SK-N-SH (cell line): ENCODE data around the gene FRYL. TPM values are rescaled to one million over a fixed set of nuclear protein-coding genes. Genes with fewer than 3 reads are reported as not detected.

Experiments
- CTCF ChIA-PET: fragments of 300-600, 350-600 bp; formaldehyde crosslinking; extraction: SDS; loops from one replicate; lab custom pipeline; 2021; lab: Yijun Ruan, JAX
- POLR2A ChIA-PET: fragments of 350-600 bp; sonication (Branson Sonifier 250); formaldehyde crosslinking; extraction: SDS; loops from one replicate; lab custom pipeline; 2020; ENCODE audit warnings: antibody characterized with exemption, inconsistent platforms; lab: Yijun Ruan, JAX
- DNase-seq: peaks from one replicate; pipeline ENCODE4 v3.0.0; 2012
- H2AFZ ChIP-seq: fragments of 200-600 bp; sonication (generic); 2 replicates; pipeline ENCODE4 v1.8.1; 2016; ENCODE audit warnings: antibody characterized with exemption, mild to moderate bottlenecking, low read depth
- H3F3A ChIP-seq: fragments of 200-600 bp; sonication (generic); replicated peaks from 2 replicates; pipeline ENCODE3; 2016; ENCODE audit warnings: antibody characterized with exemption, mild to moderate bottlenecking; ENCODE audit not compliant: insufficient read depth
- H3K27ac ChIP-seq, 2 experiments: fragments of 200-500 bp in 1 of 2; fragments of 200-600 bp in 1 of 2; sonication (Bioruptor generic) in 1 of 2; sonication (generic), shearing (Covaris generic) in 1 of 2; 2 replicates each; pipeline versions ENCODE4 v1.5.1 to v1.6.1; 2014 to 2016; ENCODE audit warnings: low read depth in 2 of 2, inconsistent platforms in 1 of 2, low read length in 1 of 2, mild to moderate bottlenecking in 1 of 2, mixed read lengths in 1 of 2
- H3K27me3 ChIP-seq: fragments of 200-600 bp; sonication (generic), shearing (Covaris generic); 2 replicates; pipeline ENCODE4 v1.6.1; 2016; ENCODE audit warnings: mixed run types; ENCODE audit not compliant: insufficient read depth
- H3K36me3 ChIP-seq, 2 experiments: fragments of 200-500 bp in 1 of 2; fragments of 200-600 bp in 1 of 2; sonication (Bioruptor generic) in 1 of 2; sonication (generic) in 1 of 2; replicated peaks in 1 of 2; 2 replicates each; pipeline versions ENCODE3 to v1.5.1; 2014 to 2016; ENCODE audit warnings: low read length in 1 of 2, mild to moderate bottlenecking in 1 of 2; ENCODE audit not compliant: insufficient read depth in 2 of 2, control insufficient read depth in 1 of 2
- H3K4me1 ChIP-seq, 2 experiments: fragments of 200-500 bp in 1 of 2; fragments of 200-600 bp in 1 of 2; sonication (Bioruptor generic) in 1 of 2; sonication (generic), shearing (Covaris generic) in 1 of 2; 2 replicates each; pipeline versions ENCODE4 v1.5.1 to v1.6.1; 2014 to 2016; ENCODE audit warnings: low read depth in 1 of 2, low read length in 1 of 2, mixed run types in 1 of 2; ENCODE audit not compliant: insufficient read depth in 2 of 2, control insufficient read depth in 1 of 2
- H3K4me2 ChIP-seq: fragments of 200-600 bp; sonication (generic), shearing (Covaris generic); 2 replicates; pipeline ENCODE4 v1.6.1; 2017; ENCODE audit warnings: mixed run types
- H3K4me3 ChIP-seq, 2 experiments: fragments of 200-500 bp in 1 of 2; fragments of 200-600 bp in 1 of 2; sonication (Bioruptor generic) in 1 of 2; sonication (generic), shearing (Covaris generic) in 1 of 2; 2 replicates each; pipeline versions ENCODE4 v1.5.1 to v1.8.1; 2014 to 2016; ENCODE audit warnings: low read depth in 2 of 2, inconsistent platforms in 1 of 2, low read length in 1 of 2, mild to moderate bottlenecking in 1 of 2, mixed read lengths in 1 of 2, moderate library complexity in 1 of 2
- H3K79me2 ChIP-seq: fragments of 200-600 bp; sonication (generic); 2 replicates; pipeline ENCODE4 v1.8.1; 2017; ENCODE audit warnings: mild to moderate bottlenecking; ENCODE audit not compliant: insufficient read depth
- H3K9ac ChIP-seq: fragments of 200-600 bp; sonication (generic); 2 replicates; pipeline ENCODE4 v1.6.1; 2017; ENCODE audit warnings: mixed run types
- H3K9me2 ChIP-seq: fragments of 200-600 bp; sonication (generic); 2 replicates; pipeline ENCODE4 v1.6.1; 2017; ENCODE audit warnings: mixed run types
- H3K9me3 ChIP-seq: fragments of 200-600 bp; sonication (generic); 2 replicates; pipeline ENCODE4 v1.6.1; 2017; ENCODE audit warnings: mixed run types, mild to moderate bottlenecking, moderate library complexity
- H4K20me1 ChIP-seq: fragments of 200-600 bp; sonication (generic); 2 replicates; pipeline ENCODE4 v1.6.1; 2017; ENCODE audit warnings: mild to moderate bottlenecking, mixed run types; ENCODE audit not compliant: insufficient read depth
- CTCF ChIP-seq: fragments of 200-600 bp; sonication (generic); IDR thresholded peaks from 2 replicates; pipeline ENCODE4 v1.6.1; 2017; ENCODE audit warnings: antibody characterized with exemption, mild to moderate bottlenecking, moderate library complexity
- ELF1 ChIP-seq: IDR thresholded peaks from 2 replicates; pipeline ENCODE4 v1.4.0; 2012
- EP300 ChIP-seq, 2 experiments: IDR thresholded peaks; 2 replicates each; pipeline versions ENCODE4 v1.4.0 to v1.6.1; 2012; ENCODE audit warnings: borderline replicate concordance in 1 of 2, low read depth in 1 of 2, low read length in 1 of 2
- EZH2phosphoT487 ChIP-seq: fragments of 200-600 bp; sonication (generic); IDR thresholded peaks from 2 replicates; pipeline ENCODE4 v1.6.1; 2017; ENCODE audit warnings: low read depth, mixed run types, mild to moderate bottlenecking, antibody characterized with exemption, moderate library complexity, borderline replicate concordance
- FOSL2 ChIP-seq: IDR thresholded peaks from 2 replicates; pipeline ENCODE4 v1.4.0; 2012; ENCODE audit warnings: low read depth, mild to moderate bottlenecking, moderate library complexity, borderline replicate concordance
- GABPA ChIP-seq: IDR thresholded peaks from 2 replicates; pipeline ENCODE4 v1.4.0; 2012; ENCODE audit warnings: low read depth, mild to moderate bottlenecking
- GATA2 ChIP-seq: sonication (generic); formaldehyde crosslinking; IDR thresholded peaks from 2 replicates; pipeline ENCODE4 v1.5.0; 2020; ENCODE audit warnings: mild to moderate bottlenecking, missing genetic modification reagents
- JUND ChIP-seq: IDR thresholded peaks from 2 replicates; pipeline ENCODE4 v1.4.0; 2012
- MAX ChIP-seq: IDR thresholded peaks from 2 replicates; pipeline ENCODE4 v1.4.0; 2012; ENCODE audit warnings: low read depth
- MEF2A ChIP-seq: IDR thresholded peaks from 2 replicates; pipeline ENCODE4 v1.4.0; 2012; ENCODE audit warnings: low read depth, borderline replicate concordance
- PBX3 ChIP-seq: IDR thresholded peaks from 2 replicates; pipeline ENCODE4; 2012
- RAD21 ChIP-seq: IDR thresholded peaks from 2 replicates; pipeline ENCODE4 v1.6.1; 2012; ENCODE audit warnings: mild to moderate bottlenecking, low read length
- RCOR1 ChIP-seq: fragments of 150-350 bp; IDR thresholded peaks from 2 replicates; pipeline ENCODE4 v1.6.1; 2017; ENCODE audit warnings: antibody characterized with exemption, low read length
- SMC3 ChIP-seq: IDR thresholded peaks from 2 replicates; pipeline ENCODE4 v1.6.1; 2012; ENCODE audit warnings: low read depth, low read length, improper control_type of control experiment
- TCF12 ChIP-seq: IDR thresholded peaks from 2 replicates; pipeline ENCODE4 v1.4.0; 2012
- YY1 ChIP-seq: IDR thresholded peaks from 2 replicates; pipeline ENCODE4 v1.4.0; 2012; ENCODE audit warnings: low read depth, mild to moderate bottlenecking
- ZBTB33 ChIP-seq: IDR thresholded peaks from 2 replicates; pipeline ENCODE4 v1.4.0; 2012; ENCODE audit warnings: low read depth, borderline replicate concordance
- WGBS: methylation state at CpG from one replicate; pipeline ENCODE4 v1.1.6; 2017; ENCODE audit warnings: low lambda C conversion rate; 5-methylcytosine and 5-hydroxymethylcytosine counted together
- polyA plus RNA-seq, 3 experiments: library from polyadenylated mRNA; depleted of rRNA; stranded (reverse); fragments of >200 nt; gene quantifications; 2 replicates each; pipeline ENCODE4 v1.2.3, GENCODE V29; 2012

The FRYL gene
- polyA plus RNA-seq, 1 of the 3 experiments (the other 2 are of a cell fraction) = 8.2 TPM

- no peak overlapping the region for H3K4me3 ChIP-seq
- H3K9me2 ChIP-seq = no peaks in the 10 kb centered on the region
- no peaks in the 10 kb centered on the region for H3K79me2 ChIP-seq
- TF ChIP-seq RCOR1 = no peak
- TF ChIP-seq YY1 = no peak
- TF ChIP-seq FOSL2 = no peak
- TF ChIP-seq PBX3 = no peak
- TF ChIP-seq GABPA = no peak
- no peak for TF ChIP-seq ELF1
- no peak for TF ChIP-seq JUND
- TF ChIP-seq ZBTB33 = no peak
- TF ChIP-seq MAX = no peak
- no peak for TF ChIP-seq MEF2A
- no peak for TF ChIP-seq GATA2
- H3K27ac ChIP-seq = no peak overlapping the region
- no peaks in the 10 kb centered on the region for H4K20me1 ChIP-seq
- no peak overlapping the region for H3K4me2 ChIP-seq
- H3K36me3 ChIP-seq = peaks cover 47 to 63% of the 10 kb centered on the region in 2 experiments
- POLR2A ChIA-PET = no interaction called here
- H3K9me3 ChIP-seq = no peaks in the 10 kb centered on the region
- 96% methylated on average over 2 of the region's 2 CpGs for WGBS
- DNase-seq = no peak
- CTCF ChIA-PET = interaction anchor here (1.7 kb wide), 1 partner anchor 377 kb away, joined by 5 read pairs; no protein-coding TSS in a partner anchor
- H3K9ac ChIP-seq = no peak overlapping the region
- H3K27me3 ChIP-seq = no peaks in the 10 kb centered on the region
- no peak overlapping the region for H2AFZ ChIP-seq
- no peaks in the 10 kb centered on the region; a peak in 1 of 4 replicates for H3K4me1 ChIP-seq
- peaks cover 12% of the 10 kb centered on the region for H3F3A ChIP-seq
These were observed 194.7 kb downstream of the FRYL start for GRCh38 chr4:48585401-48585800.

GRCh38 chr4:48578132-48578968 lies 201.7 kb downstream of the FRYL start:
- peaks cover 41 to 49% of the 10 kb centered on the region in 2 experiments for H3K36me3 ChIP-seq
- POLR2A ChIA-PET = interaction anchor here (2.1 kb wide), 1 partner anchor 328 kb away, joined by 5 read pairs; the partner anchor contains the start of gene OCIAD2
- DNase-seq = peak; percentile 59
- no peaks in the 10 kb centered on the region for H4K20me1 ChIP-seq
- no peak overlapping the region for H3K9ac ChIP-seq
- no peaks in the 10 kb centered on the region for H3K4me1 ChIP-seq
- H3K79me2 ChIP-seq = no peaks in the 10 kb centered on the region
- CTCF ChIA-PET = interaction anchor here (0.5 to 3.8 kb wide), 53 partner anchors 9 to 397 kb away, joined by 3 to 32 read pairs (median 4); partner anchors contain the start of genes FRYL and OCIAD2
- no peak overlapping the region for H2AFZ ChIP-seq
- H3K27ac ChIP-seq = no peak overlapping the region
- 19% methylated on average over 3 of the region's 3 CpGs for WGBS
- H3K4me3 ChIP-seq = no peak overlapping the region; a peak in 1 of 4 replicates
- no peaks in the 10 kb centered on the region for H3K27me3 ChIP-seq
- peaks cover 29% of the 10 kb centered on the region for H3F3A ChIP-seq
- no peaks in the 10 kb centered on the region for H3K9me2 ChIP-seq
- H3K9me3 ChIP-seq = no peaks in the 10 kb centered on the region
- H3K4me2 ChIP-seq = no peak overlapping the region
- TF ChIP-seq RAD21 (peak; percentile 94), TCF12 (no peak), EP300 (IDR thresholded peaks at IDR 0.05; ENCODE audit: borderline replicate concordance in 1 of 2, low read depth in 1 of 2, low read length in 1 of 2) (no peak), RCOR1 (peak; percentile 31; the same call in 1 of the 2 replicates), EZH2phosphoT487 (no peak), ZBTB33 (no peak), CTCF (peak; percentile 87), SMC3 (peak; percentile 96)
